WI38 (cell line): ENCODE data around the gene ZNF507.

Source experiments
- H3K4me3 ChIP-seq: 2 replicates; pipeline ENCODE4 v1.5.1; 2011; ENCODE audit warnings: low read depth, mild to moderate bottlenecking, control low read depth, low read length
- TF ChIP-seq, protein P1 (sequence below): IDR thresholded peaks from 2 replicates; pipeline ENCODE4 v1.5.1; 2012; ENCODE audit warnings: low read depth, mild to moderate bottlenecking, control low read depth, low read length

Gene ZNF507

DNA sequence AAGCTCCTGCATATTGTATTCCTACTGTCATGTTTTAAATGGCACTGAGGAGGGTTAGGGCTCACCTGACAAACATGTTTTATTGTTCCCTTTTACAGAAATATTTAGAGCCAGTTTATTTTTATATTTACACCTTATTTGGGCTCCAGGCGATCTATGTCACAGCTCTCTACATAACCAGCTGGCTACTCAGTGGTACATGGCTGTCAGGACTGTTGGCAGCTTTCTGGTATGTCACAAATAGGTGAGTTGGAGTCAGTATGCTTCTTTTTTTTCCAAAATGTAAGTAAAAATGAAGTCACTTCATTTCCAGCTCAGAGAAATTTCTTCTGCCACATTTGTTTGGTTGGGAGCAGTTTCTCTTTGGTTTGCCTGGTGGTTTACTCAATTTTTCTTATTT, 91.7 kb downstream of the ZNF507 start:
- H3K4me3 ChIP-seq = no peak overlapping the region
- TF ChIP-seq, protein P1, sequence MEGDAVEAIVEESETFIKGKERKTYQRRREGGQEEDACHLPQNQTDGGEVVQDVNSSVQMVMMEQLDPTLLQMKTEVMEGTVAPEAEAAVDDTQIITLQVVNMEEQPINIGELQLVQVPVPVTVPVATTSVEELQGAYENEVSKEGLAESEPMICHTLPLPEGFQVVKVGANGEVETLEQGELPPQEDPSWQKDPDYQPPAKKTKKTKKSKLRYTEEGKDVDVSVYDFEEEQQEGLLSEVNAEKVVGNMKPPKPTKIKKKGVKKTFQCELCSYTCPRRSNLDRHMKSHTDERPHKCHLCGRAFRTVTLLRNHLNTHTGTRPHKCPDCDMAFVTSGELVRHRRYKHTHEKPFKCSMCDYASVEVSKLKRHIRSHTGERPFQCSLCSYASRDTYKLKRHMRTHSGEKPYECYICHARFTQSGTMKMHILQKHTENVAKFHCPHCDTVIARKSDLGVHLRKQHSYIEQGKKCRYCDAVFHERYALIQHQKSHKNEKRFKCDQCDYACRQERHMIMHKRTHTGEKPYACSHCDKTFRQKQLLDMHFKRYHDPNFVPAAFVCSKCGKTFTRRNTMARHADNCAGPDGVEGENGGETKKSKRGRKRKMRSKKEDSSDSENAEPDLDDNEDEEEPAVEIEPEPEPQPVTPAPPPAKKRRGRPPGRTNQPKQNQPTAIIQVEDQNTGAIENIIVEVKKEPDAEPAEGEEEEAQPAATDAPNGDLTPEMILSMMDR = no peak
